HCT116 (cell line): ENCODE results near the gene MVK. TPM values are rescaled to one million over a fixed set of nuclear protein-coding genes. Genes with fewer than 3 reads are reported as not detected.

ENCODE experiments used
- ATAC-seq: fragments of 200-7000 bp; cut with Tn5 transposase; 2 replicates; pipeline ENCODE4 v1.9.1; 2020; ENCODE audit warnings: mild to moderate bottlenecking, moderate library complexity
- BruUV-seq: library from RNA; stranded (reverse); fragments of 400-500 nt; replicated peaks from 2 replicates; lab custom pipeline; 2021; lab: Mats Ljungman, UMichigan
- CTCF ChIA-PET: fragments of 300-600 bp; sonication (Branson Sonifier 250); formaldehyde crosslinking; loops from one replicate; lab custom pipeline; 2021; ENCODE audit warnings: antibody characterized with exemption; lab: Charles Lee
- POLR2A ChIA-PET: fragments of 300-600, 350-600 bp; sonication (Branson Sonifier 250); formaldehyde crosslinking; loops from one replicate; lab custom pipeline; 2021; ENCODE audit warnings: antibody characterized with exemption; lab: Charles Lee
- RAD21 ChIA-PET, 2 experiments: fragments of 300-600 bp; sonication (Branson Sonifier 250); formaldehyde crosslinking; loops; one replicate each; lab custom pipeline; 2023; ENCODE audit warnings: low total read pairs in 2 of 2; ENCODE audit not compliant: uncharacterized antibody in 2 of 2, unreplicated experiment in 2 of 2, low non-redundant PET in 1 of 2; lab: Charles Lee
- DNase-seq: peaks from one replicate; pipeline ENCODE4 v3.0.0-alpha.2; 2010; ENCODE audit warnings: low read depth, low spot score
- H2AFZ ChIP-seq: fragments of 200-600 bp; shearing (Covaris generic), sonication (generic); 2 replicates; pipeline ENCODE4 v1.6.1; 2017; ENCODE audit warnings: low read depth, mixed run types, mixed read lengths, antibody characterized with exemption, low read length; ENCODE audit not compliant: poor library complexity, severe bottlenecking
- H3K27ac ChIP-seq: 2 replicates; pipeline ENCODE4 v1.5.1; 2012; ENCODE audit warnings: low read depth, low read length
- H3K27me3 ChIP-seq: fragments of 200-600 bp; sonication (generic); 2 replicates; pipeline ENCODE4 v1.6.1; 2016; ENCODE audit warnings: mixed run types, low read length, mixed read lengths; ENCODE audit not compliant: insufficient read depth
- H3K36me3 ChIP-seq, 2 experiments: fragments of 200-500 bp in 1 of 2; fragments of 200-600 bp in 1 of 2; sonication (Bioruptor generic) in 1 of 2; sonication (generic) in 1 of 2; 2 replicates each; pipeline versions ENCODE4 v1.5.1 to v1.6.1; 2014 to 2016; ENCODE audit warnings: low read length in 2 of 2, inconsistent platforms in 1 of 2, mixed read lengths in 1 of 2, mixed run types in 1 of 2; ENCODE audit not compliant: insufficient read depth in 2 of 2, control insufficient read depth in 1 of 2
- H3K4me1 ChIP-seq, 2 experiments: fragments of 200-600 bp in 1 of 2; sonication (generic) in 1 of 2; 2 replicates each; pipeline versions ENCODE4 v1.5.1 to v1.6.1; 2012 to 2017; ENCODE audit warnings: low read length in 2 of 2, inconsistent platforms in 1 of 2, mild to moderate bottlenecking in 1 of 2, mixed read lengths in 1 of 2, mixed run types in 1 of 2, moderate library complexity in 1 of 2; ENCODE audit not compliant: insufficient read depth in 2 of 2, control insufficient read depth in 1 of 2
- H3K4me2 ChIP-seq: fragments of 200-600 bp; sonication (generic); 2 replicates; pipeline ENCODE4 v1.6.1; 2017; ENCODE audit warnings: mixed run types, low read length, mixed read lengths
- H3K4me3 ChIP-seq, 2 experiments: fragments of 200-600 bp in 1 of 2; sonication (generic) in 1 of 2; replicated peaks in 1 of 2; 2 replicates each; pipeline ENCODE4 v1.5.1; 2011 to 2016; ENCODE audit warnings: low read length in 2 of 2, control low read depth in 1 of 2, low read depth in 1 of 2, mild to moderate bottlenecking in 1 of 2, mixed read lengths in 1 of 2, mixed run types in 1 of 2
- H3K79me2 ChIP-seq: fragments of 200-600 bp; sonication (generic); 2 replicates; pipeline ENCODE4 v1.6.1; 2017; ENCODE audit warnings: mild to moderate bottlenecking, mixed run types, low read length, moderate library complexity, mixed read lengths; ENCODE audit not compliant: insufficient read depth
- H3K9ac ChIP-seq: fragments of 200-600 bp; sonication (generic); 2 replicates; pipeline ENCODE4 v1.6.1; 2016; ENCODE audit warnings: low read length, mixed read lengths
- H3K9me2 ChIP-seq: fragments of 200-600 bp; sonication (generic), shearing (Covaris generic); 2 replicates; pipeline ENCODE4 v1.6.1; 2017; ENCODE audit warnings: mixed run types, mild to moderate bottlenecking, moderate library complexity; ENCODE audit not compliant: insufficient read depth
- H3K9me3 ChIP-seq, 2 experiments: fragments of 200-500 bp in 1 of 2; fragments of 200-600 bp in 1 of 2; sonication (Bioruptor generic) in 1 of 2; sonication (generic) in 1 of 2; 2 replicates each; pipeline ENCODE4 v1.6.1; 2014 to 2017; ENCODE audit warnings: low read length in 2 of 2, mixed read lengths in 2 of 2, inconsistent platforms in 1 of 2, low read depth in 1 of 2, mild to moderate bottlenecking in 1 of 2, mixed run types in 1 of 2, moderate library complexity in 1 of 2; ENCODE audit not compliant: control insufficient read depth in 1 of 2, insufficient read depth in 1 of 2
- H4K20me1 ChIP-seq: fragments of 200-600 bp; sonication (generic), shearing (Covaris generic); 2 replicates; pipeline ENCODE4 v1.6.1; 2017; ENCODE audit warnings: mixed run types, mild to moderate bottlenecking, moderate library complexity; ENCODE audit not compliant: insufficient read depth
- CBX3 ChIP-seq: IDR thresholded peaks from 2 replicates; pipeline ENCODE4 v1.6.1; 2012; ENCODE audit warnings: low read depth
- CEBPB ChIP-seq: IDR thresholded peaks from 2 replicates; pipeline ENCODE4 v1.6.1; 2012; ENCODE audit warnings: low read depth
- ELF1 ChIP-seq: IDR thresholded peaks from 2 replicates; pipeline ENCODE4 v1.6.1; 2012; ENCODE audit warnings: low read depth, borderline replicate concordance
- EZH2 ChIP-seq: fragments of 200-600 bp; sonication (generic); IDR thresholded peaks from 2 replicates; pipeline ENCODE4 v1.6.1; 2017; ENCODE audit warnings: antibody characterized with exemption, mixed run types
- FOSL1 ChIP-seq: IDR thresholded peaks from 2 replicates; pipeline ENCODE4 v1.6.1; 2012; ENCODE audit warnings: low read depth
- JUND ChIP-seq: IDR thresholded peaks from 2 replicates; pipeline ENCODE4 v1.6.1; 2012
- RAD21 ChIP-seq: IDR thresholded peaks from 2 replicates; pipeline ENCODE4 v1.6.1; 2012; ENCODE audit warnings: low read depth, mild to moderate bottlenecking
- YY1 ChIP-seq: IDR thresholded peaks from 2 replicates; pipeline ENCODE4 v1.6.1; 2011; ENCODE audit warnings: low read length, low read depth, moderate library complexity, mild to moderate bottlenecking; ENCODE audit not compliant: insufficient replicate concordance; ENCODE audit errors: extremely low read depth
- intact Hi-C: fragments of 100-400 bp; cut with micrococcal nuclease; formaldehyde crosslinking; loops from 2 replicates; pipeline ENCODE4 v1.10.0; 2022
- total RNA-seq: library from RNA; stranded (reverse); gene quantifications from one replicate; pipeline ENCODE4 v1.2.1, GENCODE V29; 2021; ENCODE audit not compliant: unreplicated experiment
- TF ChIP-seq, protein P1 (sequence below): IDR thresholded peaks from 2 replicates; pipeline ENCODE4 v1.6.1; 2012; ENCODE audit warnings: low read depth
- TF ChIP-seq, protein P2 (sequence below), 3 experiments: fragments of 200-600 bp in 1 of 3; sonication (generic) in 1 of 3; IDR thresholded peaks in 2 of 3; conservative IDR thresholded peaks in 1 of 3; 2 replicates each; pipeline ENCODE4 v1.5.1; 2012 to 2017; ENCODE audit warnings: low read depth in 2 of 3, low read length in 2 of 3, antibody characterized with exemption in 1 of 3, borderline replicate concordance in 1 of 3, control low read depth in 1 of 3, mild to moderate bottlenecking in 1 of 3, mixed read lengths in 1 of 3, mixed run types in 1 of 3, moderate library complexity in 1 of 3; ENCODE audit not compliant: insufficient read depth in 1 of 3
- TF ChIP-seq, protein P3 (sequence below): IDR thresholded peaks from 2 replicates; pipeline ENCODE4 v1.6.1; 2011; ENCODE audit warnings: mild to moderate bottlenecking, low read length, moderate library complexity; ENCODE audit not compliant: insufficient replicate concordance; ENCODE audit errors: extremely low read depth

MVK gene
- total RNA-seq, 1 experiment from 2014 or later, result 17.3 TPM

DNA sequence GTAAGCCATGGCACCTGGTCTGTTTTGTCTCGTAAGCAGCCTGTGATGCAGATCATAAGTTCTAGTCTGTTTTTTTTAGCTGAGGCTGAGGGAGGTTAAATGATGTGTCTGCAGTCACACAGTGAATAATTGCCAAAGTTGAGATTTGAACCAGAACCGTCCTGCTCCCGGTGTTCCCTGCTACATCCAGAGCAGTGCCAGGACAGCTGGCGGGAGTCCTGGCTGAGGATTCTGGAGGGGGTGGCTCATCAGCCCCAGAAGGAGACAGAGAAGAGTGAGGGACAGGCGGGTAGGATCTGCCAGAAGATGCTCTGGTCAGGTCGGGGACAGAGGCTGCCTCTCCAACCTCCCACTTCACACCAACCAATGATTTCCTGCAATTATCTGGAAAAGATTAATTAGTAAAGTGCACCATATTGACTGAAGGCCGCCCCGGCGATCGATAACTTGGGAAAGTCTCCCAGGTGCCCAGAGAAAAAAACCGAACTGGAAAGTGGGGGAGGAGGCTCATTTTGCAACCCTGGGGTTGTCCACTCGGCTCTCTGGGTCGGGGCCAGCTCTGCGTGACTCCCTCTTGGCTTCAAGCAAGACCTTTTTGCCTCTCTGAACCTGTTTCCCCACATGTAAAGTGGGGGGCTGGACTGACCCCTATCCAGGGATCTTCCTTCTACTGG, 42.1 kb downstream of the MVK start (continued):
- TF ChIP-seq, protein P1, sequence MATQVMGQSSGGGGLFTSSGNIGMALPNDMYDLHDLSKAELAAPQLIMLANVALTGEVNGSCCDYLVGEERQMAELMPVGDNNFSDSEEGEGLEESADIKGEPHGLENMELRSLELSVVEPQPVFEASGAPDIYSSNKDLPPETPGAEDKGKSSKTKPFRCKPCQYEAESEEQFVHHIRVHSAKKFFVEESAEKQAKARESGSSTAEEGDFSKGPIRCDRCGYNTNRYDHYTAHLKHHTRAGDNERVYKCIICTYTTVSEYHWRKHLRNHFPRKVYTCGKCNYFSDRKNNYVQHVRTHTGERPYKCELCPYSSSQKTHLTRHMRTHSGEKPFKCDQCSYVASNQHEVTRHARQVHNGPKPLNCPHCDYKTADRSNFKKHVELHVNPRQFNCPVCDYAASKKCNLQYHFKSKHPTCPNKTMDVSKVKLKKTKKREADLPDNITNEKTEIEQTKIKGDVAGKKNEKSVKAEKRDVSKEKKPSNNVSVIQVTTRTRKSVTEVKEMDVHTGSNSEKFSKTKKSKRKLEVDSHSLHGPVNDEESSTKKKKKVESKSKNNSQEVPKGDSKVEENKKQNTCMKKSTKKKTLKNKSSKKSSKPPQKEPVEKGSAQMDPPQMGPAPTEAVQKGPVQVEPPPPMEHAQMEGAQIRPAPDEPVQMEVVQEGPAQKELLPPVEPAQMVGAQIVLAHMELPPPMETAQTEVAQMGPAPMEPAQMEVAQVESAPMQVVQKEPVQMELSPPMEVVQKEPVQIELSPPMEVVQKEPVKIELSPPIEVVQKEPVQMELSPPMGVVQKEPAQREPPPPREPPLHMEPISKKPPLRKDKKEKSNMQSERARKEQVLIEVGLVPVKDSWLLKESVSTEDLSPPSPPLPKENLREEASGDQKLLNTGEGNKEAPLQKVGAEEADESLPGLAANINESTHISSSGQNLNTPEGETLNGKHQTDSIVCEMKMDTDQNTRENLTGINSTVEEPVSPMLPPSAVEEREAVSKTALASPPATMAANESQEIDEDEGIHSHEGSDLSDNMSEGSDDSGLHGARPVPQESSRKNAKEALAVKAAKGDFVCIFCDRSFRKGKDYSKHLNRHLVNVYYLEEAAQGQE, result no peak
- TF ChIP-seq RAD21, result no peak
- no peak for TF ChIP-seq EZH2
- TF ChIP-seq, protein P2, sequence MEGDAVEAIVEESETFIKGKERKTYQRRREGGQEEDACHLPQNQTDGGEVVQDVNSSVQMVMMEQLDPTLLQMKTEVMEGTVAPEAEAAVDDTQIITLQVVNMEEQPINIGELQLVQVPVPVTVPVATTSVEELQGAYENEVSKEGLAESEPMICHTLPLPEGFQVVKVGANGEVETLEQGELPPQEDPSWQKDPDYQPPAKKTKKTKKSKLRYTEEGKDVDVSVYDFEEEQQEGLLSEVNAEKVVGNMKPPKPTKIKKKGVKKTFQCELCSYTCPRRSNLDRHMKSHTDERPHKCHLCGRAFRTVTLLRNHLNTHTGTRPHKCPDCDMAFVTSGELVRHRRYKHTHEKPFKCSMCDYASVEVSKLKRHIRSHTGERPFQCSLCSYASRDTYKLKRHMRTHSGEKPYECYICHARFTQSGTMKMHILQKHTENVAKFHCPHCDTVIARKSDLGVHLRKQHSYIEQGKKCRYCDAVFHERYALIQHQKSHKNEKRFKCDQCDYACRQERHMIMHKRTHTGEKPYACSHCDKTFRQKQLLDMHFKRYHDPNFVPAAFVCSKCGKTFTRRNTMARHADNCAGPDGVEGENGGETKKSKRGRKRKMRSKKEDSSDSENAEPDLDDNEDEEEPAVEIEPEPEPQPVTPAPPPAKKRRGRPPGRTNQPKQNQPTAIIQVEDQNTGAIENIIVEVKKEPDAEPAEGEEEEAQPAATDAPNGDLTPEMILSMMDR (IDR thresholded peaks at IDR 0.05 in 2 of 3, conservative IDR thresholded peaks at IDR 0.05 in 1 of 3; ENCODE audit: borderline replicate concordance in 1 of 3, insufficient read depth in 1 of 3, low read depth in 2 of 3, low read length in 2 of 3), result no peak
- TF ChIP-seq YY1, result no peak
- no peak for TF ChIP-seq JUND

DNA sequence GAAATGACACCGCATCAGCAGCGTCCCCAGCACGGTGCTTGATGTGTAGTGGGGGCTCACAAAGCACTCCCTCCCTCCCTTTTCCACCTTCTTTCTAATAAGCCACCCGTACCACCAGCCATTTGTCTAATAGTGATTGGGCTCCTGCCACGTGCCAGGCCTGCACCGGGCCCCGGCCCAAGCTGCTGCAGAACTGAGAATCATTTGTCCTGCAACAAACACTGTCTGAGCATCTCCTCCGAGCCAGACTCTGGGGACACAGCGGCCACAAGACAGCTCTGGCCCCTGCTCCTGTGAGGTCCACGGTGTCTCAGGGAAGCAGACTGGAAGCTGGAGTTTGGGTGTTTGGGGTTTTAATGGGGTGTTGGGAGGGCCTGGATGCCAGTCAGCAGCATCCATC, 43.9 kb downstream of the MVK start:
- Histone ChIP-seq H2AFZ (no peak overlapping the region), H3K4me2 (no peak overlapping the region), H3K79me2 (no peaks in the 10 kb centered on the region), H3K27me3 (peaks cover 32% of the 10 kb centered on the region; the same call in 1 of the 2 replicates), H3K9ac (no peak overlapping the region), H3K4me1 (no peaks in the 10 kb centered on the region), H3K36me3 (no peaks in the 10 kb centered on the region), H3K27ac (no peak overlapping the region), H3K4me3 (no peak overlapping the region), H4K20me1 (no peaks in the 10 kb centered on the region), H3K9me3 (no peaks in the 10 kb centered on the region), H3K9me2 (no peaks in the 10 kb centered on the region)
- ChIA-PET CTCF (interaction anchor here (1.4 kb wide), 1 partner anchor 20 kb away, joined by 3 read pairs; no protein-coding TSS in a partner anchor), RAD21 (no interaction called here), POLR2A (interaction anchor here (0.5 kb wide), 1 partner anchor 12 kb away, joined by 3 read pairs; no protein-coding TSS in a partner anchor)
- DNase-seq (no peak), ATAC-seq (no peak)
- BruUV-seq, result no TSS peak
- intact Hi-C loops, result no loop called here
- TF ChIP-seq RAD21, result no peak
- TF ChIP-seq FOSL1, result no peak
- TF ChIP-seq EZH2, result no peak
- no peak for TF ChIP-seq CBX3
- TF ChIP-seq CEBPB, result no peak
- TF ChIP-seq, protein P3, sequence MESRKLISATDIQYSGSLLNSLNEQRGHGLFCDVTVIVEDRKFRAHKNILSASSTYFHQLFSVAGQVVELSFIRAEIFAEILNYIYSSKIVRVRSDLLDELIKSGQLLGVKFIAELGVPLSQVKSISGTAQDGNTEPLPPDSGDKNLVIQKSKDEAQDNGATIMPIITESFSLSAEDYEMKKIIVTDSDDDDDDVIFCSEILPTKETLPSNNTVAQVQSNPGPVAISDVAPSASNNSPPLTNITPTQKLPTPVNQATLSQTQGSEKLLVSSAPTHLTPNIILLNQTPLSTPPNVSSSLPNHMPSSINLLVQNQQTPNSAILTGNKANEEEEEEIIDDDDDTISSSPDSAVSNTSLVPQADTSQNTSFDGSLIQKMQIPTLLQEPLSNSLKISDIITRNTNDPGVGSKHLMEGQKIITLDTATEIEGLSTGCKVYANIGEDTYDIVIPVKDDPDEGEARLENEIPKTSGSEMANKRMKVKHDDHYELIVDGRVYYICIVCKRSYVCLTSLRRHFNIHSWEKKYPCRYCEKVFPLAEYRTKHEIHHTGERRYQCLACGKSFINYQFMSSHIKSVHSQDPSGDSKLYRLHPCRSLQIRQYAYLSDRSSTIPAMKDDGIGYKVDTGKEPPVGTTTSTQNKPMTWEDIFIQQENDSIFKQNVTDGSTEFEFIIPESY, result no peak
- TF ChIP-seq, protein P1, result no peak
- no peak for TF ChIP-seq ELF1
